ENCODE data around the gene FAM83D.

The FAM83D gene

DNA sequence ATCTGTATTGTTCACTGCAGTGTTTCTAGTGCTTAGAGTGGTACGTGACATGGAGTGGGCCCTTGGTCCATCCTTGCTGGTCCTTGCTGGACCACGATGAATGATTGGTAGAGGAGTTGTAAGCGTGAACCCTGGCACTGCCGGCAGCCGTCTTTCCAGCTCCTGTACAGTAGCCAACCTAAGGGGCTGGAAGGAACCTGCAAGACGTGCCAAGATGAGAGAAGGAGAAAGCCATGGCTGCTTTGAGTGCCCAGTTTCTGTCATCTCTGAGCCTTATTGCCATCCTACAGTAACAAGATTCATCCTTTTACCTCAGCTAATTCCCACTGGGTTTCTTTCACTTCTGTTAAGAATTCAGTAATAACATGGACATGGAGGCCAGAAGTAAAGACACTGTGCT lies 41.9 kb downstream of the FAM83D start:
- Histone ChIP-seq H3K27ac (replicated peaks; ENCODE audit: low read length) (no peak overlapping the region), H2BK12ac (ENCODE audit: low read length) (no peak overlapping the region), H3K18ac (ENCODE audit: low read length) (no peak overlapping the region), H2BK120ac (ENCODE audit: low read depth, low read length) (no peak overlapping the region), H4K91ac (ENCODE audit: low read depth, low read length, poor library complexity) (no peak overlapping the region), H3K14ac (ENCODE audit: low read length) (no peak overlapping the region), H3K4me2 (ENCODE audit: insufficient read depth, low read length, poor library complexity, severe bottlenecking) (no peak overlapping the region), H3K36me3 (replicated peaks in 1 of 2; ENCODE audit: control insufficient read depth in 2 of 2, insufficient read depth in 2 of 2, low read length in 2 of 2) (peaks cover 9 to 62% of the 10 kb centered on the region in 2 donors), H3K23ac (ENCODE audit: low read depth, low read length, poor library complexity) (no peak overlapping the region), H3K4me3 (ENCODE audit: low read length in 2 of 2) (no peak overlapping the region), H3K4me1 (ENCODE audit: control insufficient read depth in 2 of 2, insufficient read depth in 1 of 2, low read depth in 1 of 2, low read length in 2 of 2) (no peaks in the 10 kb centered on the region), H2AK5ac (ENCODE audit: low read depth, low read length) (no peak overlapping the region), H3K27me3 (ENCODE audit: control insufficient read depth in 3 of 3, insufficient read depth in 3 of 3, low read depth in 1 of 3, low read length in 3 of 3) (no peaks in the 10 kb centered on the region), H4K8ac (ENCODE audit: low read depth, low read length) (no peak overlapping the region), H3K4ac (ENCODE audit: low read length) (no peak overlapping the region), H2BK5ac (ENCODE audit: low read length) (no peak overlapping the region), H3K79me1 (ENCODE audit: low read depth, low read length) (peaks cover 4% of the 10 kb centered on the region), H2AFZ (ENCODE audit: low read length) (no peak overlapping the region), H3K9ac (ENCODE audit: low read depth, low read length, poor library complexity) (no peak overlapping the region), H2BK15ac (ENCODE audit: low read length) (no peak overlapping the region), H3K9me3 (replicated peaks in 1 of 2; ENCODE audit: control insufficient read depth in 2 of 2, insufficient read depth in 1 of 2, low read depth in 1 of 2, low read length in 2 of 2) (no peaks in the 10 kb centered on the region)
- DNase-seq (ENCODE audit: low spot score) = no peak
- no CpG with 5 or more reads among the region's 6 CpGs for WGBS, 2 donors (ENCODE audit: extremely low coverage in 2 of 2, insufficient read length in 2 of 2, insufficient replicate concordance in 1 of 2)

DNA sequence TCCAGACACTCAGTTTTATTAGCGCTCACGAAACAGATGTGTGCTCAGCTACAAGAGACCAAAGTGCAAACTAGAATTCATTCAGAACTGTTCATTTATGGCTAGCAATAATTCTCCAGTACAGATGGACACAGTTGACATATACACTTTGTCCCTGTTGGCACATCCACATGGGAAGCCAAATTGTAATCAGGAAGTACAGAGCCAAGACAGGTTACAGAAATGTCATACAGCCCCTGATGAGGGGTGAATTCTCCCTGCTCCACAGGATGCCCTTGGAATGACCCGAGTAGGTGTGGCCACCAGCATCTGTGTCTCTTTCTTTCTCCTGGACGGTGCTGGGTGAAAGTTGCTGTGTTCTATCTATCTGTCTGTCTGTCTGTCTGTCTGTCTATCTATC lies 43.5 kb downstream of the FAM83D start:
- Histone ChIP-seq H3K18ac (ENCODE audit: low read length) (no peak overlapping the region), H3K79me1 (ENCODE audit: low read depth, low read length) (peaks cover 4% of the 10 kb centered on the region), H3K14ac (ENCODE audit: low read length) (no peak overlapping the region), H3K27ac (replicated peaks; ENCODE audit: low read length) (no peak overlapping the region), H3K9ac (ENCODE audit: low read depth, low read length, poor library complexity) (no peak overlapping the region), H2BK5ac (ENCODE audit: low read length) (no peak overlapping the region), H3K4me2 (ENCODE audit: insufficient read depth, low read length, poor library complexity, severe bottlenecking) (no peak overlapping the region), H2AK5ac (ENCODE audit: low read depth, low read length) (no peak overlapping the region), H4K8ac (ENCODE audit: low read depth, low read length) (no peak overlapping the region), H3K23ac (ENCODE audit: low read depth, low read length, poor library complexity) (no peak overlapping the region), H2BK15ac (ENCODE audit: low read length) (no peak overlapping the region), H3K9me3 (replicated peaks in 1 of 2; ENCODE audit: control insufficient read depth in 2 of 2, insufficient read depth in 1 of 2, low read depth in 1 of 2, low read length in 2 of 2) (no peaks in the 10 kb centered on the region), H3K4me3 (ENCODE audit: low read length in 2 of 2) (no peak overlapping the region), H2BK120ac (ENCODE audit: low read depth, low read length) (no peak overlapping the region), H3K4me1 (ENCODE audit: control insufficient read depth in 2 of 2, insufficient read depth in 1 of 2, low read depth in 1 of 2, low read length in 2 of 2) (no peaks in the 10 kb centered on the region), H2AFZ (ENCODE audit: low read length) (no peak overlapping the region), H3K4ac (ENCODE audit: low read length) (no peak overlapping the region), H4K91ac (ENCODE audit: low read depth, low read length, poor library complexity) (no peak overlapping the region), H3K27me3 (ENCODE audit: control insufficient read depth in 3 of 3, insufficient read depth in 3 of 3, low read depth in 1 of 3, low read length in 3 of 3) (no peaks in the 10 kb centered on the region), H3K36me3 (replicated peaks in 1 of 2; ENCODE audit: control insufficient read depth in 2 of 2, insufficient read depth in 2 of 2, low read length in 2 of 2) (peaks cover 9 to 73% of the 10 kb centered on the region in 2 donors), H2BK12ac (ENCODE audit: low read length) (no peak overlapping the region)
- no CpG with 5 or more reads among the region's 4 CpGs for WGBS, 2 donors (ENCODE audit: extremely low coverage in 2 of 2, insufficient read length in 2 of 2, insufficient replicate concordance in 1 of 2)
- no peak for DNase-seq (ENCODE audit: low spot score)

DNA sequence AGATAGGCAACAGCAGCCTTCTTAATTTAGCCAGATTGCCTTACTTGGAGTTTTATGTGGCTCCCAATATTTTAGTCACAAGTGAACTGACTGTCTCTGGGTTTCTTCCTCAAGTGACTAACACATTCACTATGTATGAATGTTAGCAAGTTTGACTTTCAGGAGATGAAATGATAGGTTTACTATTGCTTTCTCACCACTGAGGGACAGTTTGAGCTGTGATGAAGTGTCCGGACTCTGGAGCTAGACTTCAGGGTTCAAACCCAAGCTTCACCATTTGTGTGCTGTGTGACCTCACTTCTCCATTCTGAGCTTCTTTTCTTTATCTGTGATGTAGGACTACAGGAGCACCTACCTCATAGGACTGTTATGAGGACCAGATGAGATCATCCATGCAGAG lies 44.1 kb downstream of the FAM83D start:
- H2AFZ ChIP-seq (ENCODE audit: low read length) = no peak overlapping the region
- peaks cover 4% of the 10 kb centered on the region for H3K79me1 ChIP-seq (ENCODE audit: low read depth, low read length)
- no peaks in the 10 kb centered on the region for H3K4me1 ChIP-seq (ENCODE audit: control insufficient read depth in 2 of 2, insufficient read depth in 1 of 2, low read depth in 1 of 2, low read length in 2 of 2)
- H2BK5ac ChIP-seq (ENCODE audit: low read length) = no peak overlapping the region
- WGBS, 2 donors (ENCODE audit: extremely low coverage in 2 of 2, insufficient read length in 2 of 2, insufficient replicate concordance in 1 of 2) = no CpG with 5 or more reads among the region's 1 CpG
- no peak overlapping the region for H4K8ac ChIP-seq (ENCODE audit: low read depth, low read length)
- no peak overlapping the region for H3K27ac ChIP-seq (replicated peaks; ENCODE audit: low read length)
- H3K27me3 ChIP-seq (ENCODE audit: control insufficient read depth in 3 of 3, insufficient read depth in 3 of 3, low read depth in 1 of 3, low read length in 3 of 3) = no peaks in the 10 kb centered on the region
- no peak overlapping the region for H3K14ac ChIP-seq (ENCODE audit: low read length)
- no peak overlapping the region for H2BK120ac ChIP-seq (ENCODE audit: low read depth, low read length)
- no peak overlapping the region for H3K23ac ChIP-seq (ENCODE audit: low read depth, low read length, poor library complexity)
- H3K36me3 ChIP-seq (replicated peaks in 1 of 2; ENCODE audit: control insufficient read depth in 2 of 2, insufficient read depth in 2 of 2, low read length in 2 of 2) = peaks cover 9 to 71% of the 10 kb centered on the region in 2 donors
- H3K18ac ChIP-seq (ENCODE audit: low read length) = no peak overlapping the region
- no peak overlapping the region for H3K4me3 ChIP-seq (ENCODE audit: low read length in 2 of 2)
- no peak for DNase-seq (ENCODE audit: low spot score)
- no peak overlapping the region for H3K9ac ChIP-seq (ENCODE audit: low read depth, low read length, poor library complexity)
- no peaks in the 10 kb centered on the region for H3K9me3 ChIP-seq (replicated peaks in 1 of 2; ENCODE audit: control insufficient read depth in 2 of 2, insufficient read depth in 1 of 2, low read depth in 1 of 2, low read length in 2 of 2)
- H2BK15ac ChIP-seq (ENCODE audit: low read length) = no peak overlapping the region
- H2AK5ac ChIP-seq (ENCODE audit: low read depth, low read length) = no peak overlapping the region
- H4K91ac ChIP-seq (ENCODE audit: low read depth, low read length, poor library complexity) = no peak overlapping the region
- no peak overlapping the region for H3K4ac ChIP-seq (ENCODE audit: low read length)
- no peak overlapping the region for H2BK12ac ChIP-seq (ENCODE audit: low read length)
- no peak overlapping the region for H3K4me2 ChIP-seq (ENCODE audit: insufficient read depth, low read length, poor library complexity, severe bottlenecking)

DNA sequence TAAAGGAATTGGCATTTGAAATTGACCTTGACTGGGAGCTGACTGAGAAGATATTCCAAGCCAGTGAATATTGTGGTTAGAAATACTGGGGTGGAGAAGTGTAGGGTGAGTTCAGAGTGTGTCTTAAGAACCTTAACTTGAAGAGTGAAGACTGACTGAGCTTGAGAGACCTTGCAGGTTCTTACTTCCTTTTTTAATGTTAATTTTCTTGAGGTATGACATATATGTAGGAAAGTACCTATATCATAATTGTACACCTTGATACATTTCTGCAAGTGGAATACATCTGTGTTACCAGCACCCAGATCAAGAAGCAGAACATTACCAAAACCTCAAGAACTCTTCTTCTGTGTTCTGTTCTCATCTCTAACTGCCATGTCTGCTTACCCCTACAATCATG lies 46.9 kb downstream of the FAM83D start:
- Histone ChIP-seq H3K36me3 (replicated peaks in 1 of 2; ENCODE audit: control insufficient read depth in 2 of 2, insufficient read depth in 2 of 2, low read length in 2 of 2) (peaks cover 10 to 82% of the 10 kb centered on the region in 2 donors), H3K4me2 (ENCODE audit: insufficient read depth, low read length, poor library complexity, severe bottlenecking) (no peak overlapping the region), H2BK15ac (ENCODE audit: low read length) (no peak overlapping the region), H4K91ac (ENCODE audit: low read depth, low read length, poor library complexity) (no peak overlapping the region), H2BK12ac (ENCODE audit: low read length) (no peak overlapping the region), H3K79me1 (ENCODE audit: low read depth, low read length) (peaks cover under 1% of the 10 kb centered on the region), H2BK5ac (ENCODE audit: low read length) (no peak overlapping the region), H3K23ac (ENCODE audit: low read depth, low read length, poor library complexity) (no peak overlapping the region), H2BK120ac (ENCODE audit: low read depth, low read length) (no peak overlapping the region), H3K9me3 (replicated peaks in 1 of 2; ENCODE audit: control insufficient read depth in 2 of 2, insufficient read depth in 1 of 2, low read depth in 1 of 2, low read length in 2 of 2) (no peaks in the 10 kb centered on the region), H2AK5ac (ENCODE audit: low read depth, low read length) (no peak overlapping the region), H3K4me3 (ENCODE audit: low read length in 2 of 2) (no peak overlapping the region), H3K27me3 (ENCODE audit: control insufficient read depth in 3 of 3, insufficient read depth in 3 of 3, low read depth in 1 of 3, low read length in 3 of 3) (no peaks in the 10 kb centered on the region), H3K4ac (ENCODE audit: low read length) (no peak overlapping the region), H4K8ac (ENCODE audit: low read depth, low read length) (no peak overlapping the region), H3K18ac (ENCODE audit: low read length) (no peak overlapping the region), H3K9ac (ENCODE audit: low read depth, low read length, poor library complexity) (no peak overlapping the region), H3K4me1 (ENCODE audit: control insufficient read depth in 2 of 2, insufficient read depth in 1 of 2, low read depth in 1 of 2, low read length in 2 of 2) (no peaks in the 10 kb centered on the region), H2AFZ (ENCODE audit: low read length) (no peak overlapping the region), H3K14ac (ENCODE audit: low read length) (no peak overlapping the region), H3K27ac (replicated peaks; ENCODE audit: low read length) (no peak overlapping the region)
- DNase-seq (ENCODE audit: low spot score) = no peak
